Gastroesophageal sphincter (tissue), 4 donors: ENCODE measurements around the gene CYBA. TPM values are rescaled to one million over a fixed set of nuclear protein-coding genes. Genes with fewer than 3 reads are reported as not detected.

Experiments used
- ATAC-seq: fragments of 150-250 bp; one replicate; pipeline ENCODE4 v1.9.1; 2016; ENCODE audit warnings: mild to moderate bottlenecking, moderate library complexity
- H3K27ac ChIP-seq, 4 donors: fragments of 200-600 bp; sonication (generic) in 3 of 4; 1 replicate in 3 of 4; 2 replicates in 1 of 4; pipeline ENCODE4 v1.5.1; 2016 to 2019
- H3K27me3 ChIP-seq: fragments of 200-600 bp; sonication (generic); one replicate; pipeline ENCODE4 v1.5.1; 2019
- H3K36me3 ChIP-seq, 2 donors: fragments of 200-600 bp; sonication (generic); one replicate each; pipeline ENCODE4 v1.5.1; 2019; ENCODE audit warnings: control low read depth in 1 of 2
- H3K4me1 ChIP-seq, 3 donors: fragments of 200-600 bp; sonication (generic); 1 replicate in 2 of 3; 2 replicates in 1 of 3; pipeline ENCODE4 v1.5.1; 2016 to 2019; ENCODE audit warnings: control low read depth in 2 of 3
- H3K4me3 ChIP-seq, 2 donors: fragments of 200-600 bp; sonication (generic); one replicate each; pipeline ENCODE4 v1.5.1; 2019; ENCODE audit warnings: mild to moderate bottlenecking in 1 of 2, moderate library complexity in 1 of 2
- H3K9me3 ChIP-seq, 3 donors: fragments of 200-600 bp; sonication (generic); one replicate each; pipeline ENCODE4 v1.5.1; 2017 to 2019; ENCODE audit warnings: control low read depth in 2 of 3
- CTCF ChIP-seq, 4 experiments: fragments of 200-600 bp in 2 of 4; fragments of 450-650 bp in 2 of 4; sonication (generic) in 1 of 4; IDR thresholded peaks; one replicate each; pipeline ENCODE4 v1.5.1; 2017 to 2019; ENCODE audit warnings: antibody characterized with exemption in 4 of 4, mild to moderate bottlenecking in 2 of 4, moderate library complexity in 2 of 4
- EP300 ChIP-seq: sonication (generic); formaldehyde crosslinking; IDR thresholded peaks from one replicate; pipeline ENCODE4 v1.6.1; 2017; ENCODE audit warnings: antibody characterized with exemption, mild to moderate bottlenecking
- POLR2A ChIP-seq, 2 donors: fragments of 450-650 bp; IDR thresholded peaks; one replicate each; pipeline ENCODE4 v1.6.1; 2017; ENCODE audit warnings: antibody characterized with exemption in 2 of 2, mild to moderate bottlenecking in 2 of 2, moderate library complexity in 1 of 2
- POLR2AphosphoS5 ChIP-seq: sonication (generic); formaldehyde crosslinking; IDR thresholded peaks from one replicate; pipeline ENCODE4 v1.6.1; 2017; ENCODE audit warnings: antibody characterized with exemption
- WGBS, 2 donors: methylation state at CpG; one replicate each; pipeline ENCODE4 v1.1.5; 2018; ENCODE audit warnings: low coverage in 1 of 2; 5-methylcytosine and 5-hydroxymethylcytosine counted together
- total RNA-seq, 4 donors: library from RNA; depleted of rRNA; stranded (reverse); fragments of >200 nt; gene quantifications; one replicate each; pipeline ENCODE4 v1.1.0, GENCODE V29; 2016

Gene CYBA
- total RNA-seq, 4 donors from 2014 or later, result 19.9 to 135 (median 79.1) TPM

- no peak overlapping the region for H3K4me3 ChIP-seq
- WGBS, 2 donors, result 80 to 90% methylated on average over 1 to 7 of the region's 23 CpGs
- TF ChIP-seq CTCF (IDR thresholded peaks at IDR 0.05) (no peak), POLR2AphosphoS5 (no peak), POLR2A (IDR thresholded peaks at IDR 0.05) (no peak), EP300 (no peak)
- H3K9me3 ChIP-seq, result no peaks in the 10 kb centered on the region
- no peak overlapping the region for H3K27ac ChIP-seq
- ATAC-seq, result no peak
- H3K27me3 ChIP-seq, result peaks cover 79% of the 10 kb centered on the region
- peaks cover 0 to 19% (median 3%) of the 10 kb centered on the region in 3 donors for H3K4me1 ChIP-seq
- peaks cover 0 to 22% of the 10 kb centered on the region in 2 donors for H3K36me3 ChIP-seq
Observed at GRCh38 chr16:88636488-88637265, 14.2 kb downstream of the CYBA start.

- TF ChIP-seq EP300 (no peak), POLR2A (IDR thresholded peaks at IDR 0.05) (no peak), CTCF (IDR thresholded peaks at IDR 0.05) (no peak), POLR2AphosphoS5 (no peak)
- H3K36me3 ChIP-seq, result peaks cover 0 to 31% of the 10 kb centered on the region in 2 donors
- no peaks in the 10 kb centered on the region for H3K9me3 ChIP-seq
- 90% methylated on average over 2 of the region's 17 CpGs; no CpG with 5 or more reads in 1 of the 2 donors for WGBS, 2 donors
- no peak overlapping the region for H3K27ac ChIP-seq
- no peak for ATAC-seq
- H3K4me3 ChIP-seq, result no peak overlapping the region
- H3K4me1 ChIP-seq, result peaks cover 0 to 19% (median 3%) of the 10 kb centered on the region in 3 donors
- H3K27me3 ChIP-seq, result peaks cover 73% of the 10 kb centered on the region
Observed at GRCh38 chr16:88635671-88636319, 15.1 kb downstream of the CYBA start.

GRCh38 chr16:88634994-88635670 is 15.7 kb downstream of the CYBA start:
- H3K4me3 ChIP-seq, result peak overlapping the region in 1 of 2 donors; percentile 46
- H3K27me3 ChIP-seq, result peaks cover 66% of the 10 kb centered on the region
- peak in 1 of 4 experiments; percentile 2 for TF ChIP-seq CTCF (IDR thresholded peaks at IDR 0.05)
- TF ChIP-seq EP300, result no peak
- no peak for ATAC-seq
- peaks cover 0 to 38% of the 10 kb centered on the region in 2 donors for H3K36me3 ChIP-seq
- H3K4me1 ChIP-seq, result peaks cover 0 to 19% (median 3%) of the 10 kb centered on the region in 3 donors
- no peaks in the 10 kb centered on the region for H3K9me3 ChIP-seq
- H3K27ac ChIP-seq, result peak overlapping the region in 1 of 4 donors; percentile 41
- WGBS, 2 donors, result 43 to 69% methylated on average over 5 of the region's 28 CpGs

GRCh38 chr16:88634141-88634993 is 16.5 kb downstream of the CYBA start:
- no peak for TF ChIP-seq POLR2A (IDR thresholded peaks at IDR 0.05)
- TF ChIP-seq POLR2AphosphoS5, result no peak
- TF ChIP-seq CTCF (IDR thresholded peaks at IDR 0.05), result peak in 1 of 4 experiments; percentile 10
- no peaks in the 10 kb centered on the region for H3K9me3 ChIP-seq
- no CpG with 5 or more reads among the region's 82 CpGs for WGBS, 2 donors
- peak; percentile 5 for ATAC-seq
- H3K4me1 ChIP-seq, result peaks cover 0 to 19% (median 3%) of the 10 kb centered on the region in 3 donors
- H3K36me3 ChIP-seq, result peaks cover 0 to 46% of the 10 kb centered on the region in 2 donors
- H3K27me3 ChIP-seq, result peaks cover 59% of the 10 kb centered on the region
- peak overlapping the region in 1 of 2 donors; percentile 46 for H3K4me3 ChIP-seq
- peak overlapping the region in 1 of 4 donors; percentile 41 for H3K27ac ChIP-seq
